Cerebellar cortex (tissue), 1 donor: Measurements from ENCODE around the gene ENOX1.
A peak's percentile ranks its signal among the peaks of the same experiment; 100 is the strongest.

ENCODE experiments used
- DNase-seq: peaks from one replicate; pipeline ENCODE4 v3.0.0-alpha.2; 2015; ENCODE audit warnings: low spot score

The ENOX1 gene

DNA sequence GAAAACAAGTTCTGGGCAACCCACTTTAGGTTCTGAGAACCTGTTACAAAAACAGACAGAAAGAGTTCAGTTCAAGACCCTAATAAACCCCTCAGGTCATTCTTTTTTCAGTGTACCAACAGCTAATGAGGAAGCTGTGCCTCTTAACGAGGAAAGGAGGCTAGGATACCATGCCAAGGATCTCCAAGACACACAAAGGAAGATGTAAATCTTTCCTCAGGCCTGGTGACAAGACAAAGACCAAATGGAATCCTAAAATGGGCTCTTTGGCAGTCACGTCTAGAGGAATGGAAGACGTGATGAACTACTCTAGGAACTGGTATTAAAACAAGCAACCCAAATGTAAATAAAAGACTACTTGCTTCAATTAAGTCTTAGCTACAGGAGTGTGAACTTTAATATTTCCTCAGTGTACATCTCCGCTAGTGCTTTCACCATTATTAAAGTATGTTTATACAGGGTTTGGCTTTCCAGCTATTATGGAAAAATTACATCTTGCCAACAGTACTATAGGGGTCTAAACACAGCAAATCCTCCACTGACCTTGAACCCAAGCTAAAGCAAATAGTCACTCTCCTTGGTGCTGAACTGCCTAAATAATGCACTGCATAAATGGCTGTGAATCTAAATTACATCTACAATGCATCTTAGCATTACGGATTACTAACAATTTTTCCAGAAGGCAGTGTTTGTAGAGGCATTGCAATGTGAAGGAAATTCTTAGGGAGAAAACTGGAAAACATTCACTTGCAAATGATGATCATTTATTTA lies 42.3 kb downstream of the ENOX1 start:
- DNase-seq, result no peak

- no peak for DNase-seq
Measured at GRCh38 chr13:43742911-43743310, 43.9 kb downstream of the ENOX1 start.

GRCh38 chr13:43737392-43737923 lies 49.3 kb downstream of the ENOX1 start:
- no peak for DNase-seq

DNA sequence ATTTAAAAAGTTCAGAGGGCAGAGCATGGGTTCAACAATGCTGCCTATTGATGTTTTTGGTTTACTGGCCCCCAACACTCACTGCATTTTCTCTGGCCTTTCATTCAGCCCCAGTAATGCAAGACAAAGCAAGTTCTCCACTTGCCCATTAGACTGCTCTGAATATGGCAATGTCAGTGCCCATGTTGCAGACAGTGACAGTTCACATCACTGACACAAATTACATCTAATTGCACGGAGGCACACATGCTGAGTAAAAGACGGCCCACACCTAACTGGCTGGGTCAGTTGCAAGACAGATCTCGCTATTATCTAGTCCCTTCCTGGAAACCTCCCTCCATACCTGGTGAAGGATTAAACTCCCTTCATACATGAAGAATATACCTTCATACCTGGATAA lies 54.0 kb downstream of the ENOX1 start:
- no peak for DNase-seq

- DNase-seq, result no peak
Measured at GRCh38 chr13:43731296-43731695, 55.5 kb downstream of the ENOX1 start.

DNA sequence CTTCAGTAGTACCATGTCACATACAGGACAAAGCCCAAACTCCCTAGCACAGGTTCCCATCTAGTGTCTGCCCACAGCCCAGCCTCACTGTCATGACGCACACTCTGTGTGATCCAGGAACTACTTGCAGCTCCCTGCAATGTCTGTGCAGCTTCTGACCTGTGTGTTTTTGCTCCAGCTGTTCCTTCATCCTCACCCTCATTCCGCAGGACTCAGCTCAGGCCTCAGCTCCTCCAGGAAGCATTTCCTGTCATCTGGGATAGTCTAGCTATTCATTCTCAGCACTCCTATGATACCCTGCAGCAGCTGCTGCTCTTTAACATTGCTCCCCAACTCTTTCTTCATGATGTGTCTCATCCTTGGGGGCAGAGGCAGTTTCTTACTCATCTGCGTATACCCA lies 56.1 kb downstream of the ENOX1 start:
- DNase-seq, result no peak

- no peak for DNase-seq
Measured at GRCh38 chr13:43728421-43728820, 58.4 kb downstream of the ENOX1 start.

DNA sequence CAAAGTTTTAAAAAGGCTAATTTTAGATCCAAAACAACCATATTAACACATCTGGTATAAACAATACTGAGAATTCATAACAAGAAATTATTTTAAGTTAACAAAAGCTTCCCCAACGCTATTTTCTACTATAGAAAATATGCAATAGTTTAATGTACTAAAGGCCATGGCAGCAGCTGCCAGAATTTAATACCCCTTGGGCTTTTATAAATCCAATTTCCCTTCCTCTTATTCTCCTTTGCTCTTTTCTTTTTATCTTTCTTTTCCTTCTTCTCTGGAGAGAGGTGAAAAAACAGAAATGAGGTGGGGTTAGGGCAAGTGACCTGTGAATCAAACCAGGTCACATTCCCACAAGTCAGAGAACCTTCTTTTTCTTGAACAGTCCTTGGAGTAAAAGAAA lies 58.9 kb downstream of the ENOX1 start:
- DNase-seq, result no peak

DNA sequence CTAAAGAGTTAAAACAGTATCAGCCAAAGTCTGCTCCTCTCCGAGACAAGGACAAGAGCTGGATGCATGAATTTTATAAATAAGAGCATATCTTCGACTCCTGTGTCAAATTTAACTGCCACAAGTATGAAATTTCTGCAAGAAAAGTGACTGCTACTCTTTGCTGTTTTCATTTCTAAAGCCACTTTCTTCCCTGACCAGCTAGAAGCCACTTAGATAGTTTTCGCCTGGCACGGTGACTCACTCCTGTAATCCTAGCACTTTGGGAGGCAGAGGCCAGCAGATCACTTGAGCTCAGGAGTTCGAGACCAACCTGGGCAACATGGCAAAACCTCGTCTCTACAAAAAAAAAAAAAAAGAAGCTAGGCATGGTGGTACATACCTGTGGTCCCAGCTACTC lies 61.3 kb downstream of the ENOX1 start:
- DNase-seq, result no peak

- no peak for DNase-seq
Measured at GRCh38 chr13:43720780-43721397, 65.9 kb downstream of the ENOX1 start.

DNA sequence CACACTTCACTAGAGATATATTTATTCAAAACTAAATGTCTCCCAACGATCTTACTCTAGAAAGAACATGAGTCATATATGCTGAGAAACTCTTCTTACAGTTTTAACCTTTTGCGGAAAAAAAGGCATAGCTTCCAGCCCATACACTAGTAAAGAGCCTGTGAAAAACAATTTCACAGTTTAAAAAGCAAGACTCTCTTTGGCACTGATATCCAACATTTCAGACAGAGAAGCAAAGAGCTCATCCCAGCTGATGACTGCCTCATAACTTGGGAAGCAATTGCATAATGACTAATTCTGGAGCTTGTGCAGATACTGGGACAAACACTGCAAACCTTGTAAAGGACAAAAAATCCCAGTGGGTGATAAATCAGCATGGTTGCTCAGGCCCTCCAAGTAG lies 88.0 kb downstream of the ENOX1 start:
- DNase-seq, result no peak

DNA sequence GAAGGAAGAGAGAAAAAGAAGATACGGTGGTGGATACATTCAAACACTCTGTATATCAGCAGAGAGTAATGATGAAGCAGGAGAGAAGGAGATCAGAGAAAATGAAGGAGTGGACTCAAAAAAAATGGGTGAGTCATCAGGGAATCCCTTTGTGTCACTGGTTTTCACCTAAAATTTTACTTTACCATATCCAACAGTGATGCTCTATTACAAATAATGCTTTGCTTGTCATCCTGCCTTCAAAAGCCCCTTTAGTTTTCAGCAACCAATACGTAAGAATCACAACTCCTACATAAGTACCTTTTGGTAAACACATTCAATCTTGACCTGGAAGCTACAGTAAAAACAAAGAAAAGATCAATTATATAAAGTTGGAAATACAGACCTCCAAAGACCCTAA lies 88.8 kb downstream of the ENOX1 start:
- no peak for DNase-seq

- DNase-seq, result no peak
Measured at GRCh38 chr13:43697323-43697722, 89.4 kb downstream of the ENOX1 start.

DNA sequence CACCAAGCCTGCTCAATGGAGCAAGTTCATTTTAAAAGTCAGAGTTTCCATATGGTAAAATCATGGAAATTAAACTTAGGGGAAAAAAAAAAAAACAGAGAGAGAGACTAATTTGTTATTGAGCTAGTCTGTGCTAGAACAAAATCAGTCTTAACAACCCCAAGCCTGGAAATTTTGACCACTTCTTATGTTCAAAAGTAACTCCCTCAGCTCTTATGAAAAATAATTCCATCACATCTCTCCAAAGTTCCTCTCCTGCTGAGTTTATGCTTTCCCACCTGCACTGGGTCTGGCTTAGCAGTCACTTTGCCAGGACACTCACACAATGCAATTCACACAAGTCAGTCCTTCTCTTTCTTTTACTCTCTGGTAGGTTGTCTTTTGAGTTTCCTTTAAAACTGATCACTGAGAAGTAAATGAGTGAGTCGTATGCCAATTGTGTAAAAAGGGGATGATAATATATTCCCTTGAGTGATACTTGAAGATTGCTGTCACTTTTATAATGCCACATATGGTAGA lies 92.6 kb downstream of the ENOX1 start:
- no peak for DNase-seq

DNA sequence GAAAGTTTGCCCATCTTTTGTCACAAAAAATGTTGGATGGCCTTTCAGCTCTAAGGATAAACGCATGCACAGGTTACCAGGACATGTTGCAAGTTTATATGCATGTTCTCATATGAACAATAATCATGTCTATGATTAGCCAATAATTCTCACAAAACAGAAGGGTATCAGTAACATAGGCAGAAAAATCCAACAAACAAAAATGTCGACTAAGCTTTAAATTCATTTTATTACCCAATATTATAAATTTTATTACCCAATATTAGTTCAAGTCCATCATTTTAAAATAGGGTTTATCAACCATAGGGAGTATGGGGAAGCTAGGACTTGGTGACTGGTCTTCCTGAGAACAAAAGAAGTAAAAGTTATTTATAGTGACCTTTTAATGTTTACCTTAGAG lies 93.1 kb downstream of the ENOX1 start:
- no peak for DNase-seq

- DNase-seq, result peak; percentile 11
Measured at GRCh38 chr13:43688227-43688907, 98.4 kb downstream of the ENOX1 start.

DNA sequence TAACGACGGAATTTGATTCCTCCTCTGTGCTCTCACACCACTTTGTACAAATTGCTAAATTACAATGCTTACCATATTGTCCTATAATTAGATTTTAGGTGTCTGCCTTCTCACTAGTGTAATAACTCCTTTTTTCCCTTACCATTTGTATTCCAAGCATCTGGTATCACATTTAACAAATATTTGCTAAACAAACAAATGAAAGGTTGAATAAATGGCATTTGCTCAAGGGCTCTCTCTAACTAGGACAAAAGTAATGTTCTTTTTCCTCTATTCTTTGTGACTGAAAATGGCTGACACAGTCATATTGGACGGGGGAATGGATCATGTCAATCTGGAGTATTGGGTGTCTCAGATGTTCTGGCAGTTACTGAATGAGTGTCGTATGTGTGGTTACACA lies 99.7 kb downstream of the ENOX1 start:
- DNase-seq, result no peak

- DNase-seq, result no peak
Measured at GRCh38 chr13:43686557-43686956, 100.2 kb downstream of the ENOX1 start.

DNA sequence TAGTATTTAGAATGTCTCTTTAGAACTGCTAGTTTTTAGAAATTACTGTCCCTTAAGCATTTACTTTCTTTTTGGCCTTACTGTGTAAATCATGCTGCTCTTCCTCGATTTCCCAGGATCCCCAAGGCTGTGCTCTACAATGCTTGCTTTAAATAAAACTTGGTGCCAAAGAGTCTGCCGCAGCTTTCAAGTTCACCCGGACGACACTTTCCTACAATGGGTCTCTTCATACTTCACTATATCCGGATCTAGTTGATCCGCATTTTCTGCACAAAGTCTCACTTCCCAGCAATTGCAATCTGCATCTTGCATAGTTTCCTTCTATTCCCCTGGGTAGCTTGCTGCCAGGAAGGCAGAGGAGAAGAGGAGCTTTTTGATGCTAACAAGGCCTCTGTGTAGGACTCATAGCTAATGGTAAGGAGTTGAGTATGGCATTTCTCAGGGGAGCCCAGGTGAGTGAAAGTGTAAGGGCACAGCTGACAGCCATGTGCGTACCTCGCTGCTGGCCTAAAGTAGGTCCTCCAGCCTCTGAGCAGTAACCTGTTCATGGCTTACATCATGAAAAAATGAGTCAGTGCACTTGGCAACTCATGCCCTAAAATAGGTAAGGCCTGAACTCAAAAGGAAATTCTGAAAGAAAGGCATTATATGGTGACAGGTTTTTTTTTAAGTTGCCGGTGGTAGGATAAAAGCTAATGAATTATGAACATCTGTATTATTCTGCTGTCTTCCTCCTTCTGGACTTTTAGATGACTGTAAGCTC lies 101.6 kb downstream of the ENOX1 start:
- no peak for DNase-seq

DNA sequence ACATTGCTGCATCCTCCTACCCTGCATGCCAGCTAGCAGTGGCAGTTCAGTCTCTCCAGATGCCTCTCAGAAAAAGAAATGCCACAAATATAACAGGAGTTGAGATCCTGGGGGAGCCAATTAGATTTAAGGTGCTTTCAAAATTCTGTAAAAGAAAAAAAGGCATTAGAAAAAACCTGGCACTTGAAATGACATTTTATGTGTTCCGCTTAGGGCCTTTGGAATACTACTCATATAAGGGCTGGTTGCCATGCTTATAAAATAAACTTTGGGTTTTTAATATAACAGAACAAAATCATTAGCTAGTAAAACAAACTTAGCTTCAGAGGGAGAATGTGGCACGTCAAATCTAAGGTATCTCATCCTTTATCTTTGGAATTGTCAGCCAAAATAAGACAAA lies 104.1 kb downstream of the ENOX1 start:
- DNase-seq, result no peak

DNA sequence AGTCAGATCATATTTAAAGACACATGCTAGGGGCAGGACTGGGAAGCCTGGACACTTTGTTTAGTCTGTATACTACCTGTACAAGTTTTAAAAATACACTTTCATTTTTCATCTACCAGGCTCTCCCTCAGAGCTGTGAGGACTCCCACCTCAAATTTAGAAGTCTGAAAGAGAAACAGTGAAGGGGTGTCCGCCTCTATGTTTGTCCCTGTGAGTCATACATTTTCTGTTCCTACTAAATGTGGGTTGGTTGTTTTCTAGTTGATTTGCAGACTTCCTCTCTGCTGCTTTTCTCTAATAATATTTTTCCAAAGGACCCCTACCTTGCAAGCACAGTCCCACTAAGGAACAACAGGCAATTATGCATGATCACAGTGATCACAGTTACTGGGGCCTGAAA lies 110.5 kb downstream of the ENOX1 start:
- DNase-seq, result no peak

- no peak for DNase-seq
Measured at GRCh38 chr13:43675577-43675976, 111.2 kb downstream of the ENOX1 start.
